HCT116 (cell line): ENCODE measurements around the gene RANBP3L. TPM values are rescaled to one million over a fixed set of nuclear protein-coding genes. Genes with fewer than 3 reads are reported as not detected.

Experiments
- ATAC-seq: fragments of 200-7000 bp; cut with Tn5 transposase; 2 replicates; pipeline ENCODE4 v1.9.1; 2020; ENCODE audit warnings: mild to moderate bottlenecking, moderate library complexity
- BruUV-seq: library from RNA; stranded (reverse); fragments of 400-500 nt; replicated peaks from 2 replicates; lab custom pipeline; 2021; lab: Mats Ljungman, UMichigan
- CTCF ChIA-PET: fragments of 300-600 bp; sonication (Branson Sonifier 250); formaldehyde crosslinking; loops from one replicate; lab custom pipeline; 2021; ENCODE audit warnings: antibody characterized with exemption; lab: Charles Lee
- POLR2A ChIA-PET: fragments of 300-600, 350-600 bp; sonication (Branson Sonifier 250); formaldehyde crosslinking; loops from one replicate; lab custom pipeline; 2021; ENCODE audit warnings: antibody characterized with exemption; lab: Charles Lee
- RAD21 ChIA-PET, 2 experiments: fragments of 300-600 bp; sonication (Branson Sonifier 250); formaldehyde crosslinking; loops; one replicate each; lab custom pipeline; 2023; ENCODE audit warnings: low total read pairs in 2 of 2; ENCODE audit not compliant: uncharacterized antibody in 2 of 2, unreplicated experiment in 2 of 2, low non-redundant PET in 1 of 2; lab: Charles Lee
- DNase-seq: peaks from one replicate; pipeline ENCODE4 v3.0.0-alpha.2; 2010; ENCODE audit warnings: low read depth, low spot score
- H2AFZ ChIP-seq: fragments of 200-600 bp; shearing (Covaris generic), sonication (generic); 2 replicates; pipeline ENCODE4 v1.6.1; 2017; ENCODE audit warnings: low read depth, mixed run types, mixed read lengths, antibody characterized with exemption, low read length; ENCODE audit not compliant: poor library complexity, severe bottlenecking
- H3K27ac ChIP-seq: 2 replicates; pipeline ENCODE4 v1.5.1; 2012; ENCODE audit warnings: low read depth, low read length
- H3K27me3 ChIP-seq: fragments of 200-600 bp; sonication (generic); 2 replicates; pipeline ENCODE4 v1.6.1; 2016; ENCODE audit warnings: mixed run types, low read length, mixed read lengths; ENCODE audit not compliant: insufficient read depth
- H3K36me3 ChIP-seq, 2 experiments: fragments of 200-500 bp in 1 of 2; fragments of 200-600 bp in 1 of 2; sonication (Bioruptor generic) in 1 of 2; sonication (generic) in 1 of 2; 2 replicates each; pipeline versions ENCODE4 v1.5.1 to v1.6.1; 2014 to 2016; ENCODE audit warnings: low read length in 2 of 2, inconsistent platforms in 1 of 2, mixed read lengths in 1 of 2, mixed run types in 1 of 2; ENCODE audit not compliant: insufficient read depth in 2 of 2, control insufficient read depth in 1 of 2
- H3K4me1 ChIP-seq, 2 experiments: fragments of 200-600 bp in 1 of 2; sonication (generic) in 1 of 2; 2 replicates each; pipeline versions ENCODE4 v1.5.1 to v1.6.1; 2012 to 2017; ENCODE audit warnings: low read length in 2 of 2, inconsistent platforms in 1 of 2, mild to moderate bottlenecking in 1 of 2, mixed read lengths in 1 of 2, mixed run types in 1 of 2, moderate library complexity in 1 of 2; ENCODE audit not compliant: insufficient read depth in 2 of 2, control insufficient read depth in 1 of 2
- H3K4me2 ChIP-seq: fragments of 200-600 bp; sonication (generic); 2 replicates; pipeline ENCODE4 v1.6.1; 2017; ENCODE audit warnings: mixed run types, low read length, mixed read lengths
- H3K4me3 ChIP-seq, 2 experiments: fragments of 200-600 bp in 1 of 2; sonication (generic) in 1 of 2; replicated peaks in 1 of 2; 2 replicates each; pipeline ENCODE4 v1.5.1; 2011 to 2016; ENCODE audit warnings: low read length in 2 of 2, control low read depth in 1 of 2, low read depth in 1 of 2, mild to moderate bottlenecking in 1 of 2, mixed read lengths in 1 of 2, mixed run types in 1 of 2
- H3K79me2 ChIP-seq: fragments of 200-600 bp; sonication (generic); 2 replicates; pipeline ENCODE4 v1.6.1; 2017; ENCODE audit warnings: mild to moderate bottlenecking, mixed run types, low read length, moderate library complexity, mixed read lengths; ENCODE audit not compliant: insufficient read depth
- H3K9ac ChIP-seq: fragments of 200-600 bp; sonication (generic); 2 replicates; pipeline ENCODE4 v1.6.1; 2016; ENCODE audit warnings: low read length, mixed read lengths
- H3K9me2 ChIP-seq: fragments of 200-600 bp; sonication (generic), shearing (Covaris generic); 2 replicates; pipeline ENCODE4 v1.6.1; 2017; ENCODE audit warnings: mixed run types, mild to moderate bottlenecking, moderate library complexity; ENCODE audit not compliant: insufficient read depth
- H3K9me3 ChIP-seq, 2 experiments: fragments of 200-500 bp in 1 of 2; fragments of 200-600 bp in 1 of 2; sonication (Bioruptor generic) in 1 of 2; sonication (generic) in 1 of 2; 2 replicates each; pipeline ENCODE4 v1.6.1; 2014 to 2017; ENCODE audit warnings: low read length in 2 of 2, mixed read lengths in 2 of 2, inconsistent platforms in 1 of 2, low read depth in 1 of 2, mild to moderate bottlenecking in 1 of 2, mixed run types in 1 of 2, moderate library complexity in 1 of 2; ENCODE audit not compliant: control insufficient read depth in 1 of 2, insufficient read depth in 1 of 2
- H4K20me1 ChIP-seq: fragments of 200-600 bp; sonication (generic), shearing (Covaris generic); 2 replicates; pipeline ENCODE4 v1.6.1; 2017; ENCODE audit warnings: mixed run types, mild to moderate bottlenecking, moderate library complexity; ENCODE audit not compliant: insufficient read depth
- CBX3 ChIP-seq: IDR thresholded peaks from 2 replicates; pipeline ENCODE4 v1.6.1; 2012; ENCODE audit warnings: low read depth
- CEBPB ChIP-seq: IDR thresholded peaks from 2 replicates; pipeline ENCODE4 v1.6.1; 2012; ENCODE audit warnings: low read depth
- EGR1 ChIP-seq: IDR thresholded peaks from 2 replicates; pipeline ENCODE4 v1.6.1; 2012; ENCODE audit warnings: low read depth
- ELF1 ChIP-seq: IDR thresholded peaks from 2 replicates; pipeline ENCODE4 v1.6.1; 2012; ENCODE audit warnings: low read depth, borderline replicate concordance
- EZH2 ChIP-seq: fragments of 200-600 bp; sonication (generic); IDR thresholded peaks from 2 replicates; pipeline ENCODE4 v1.6.1; 2017; ENCODE audit warnings: antibody characterized with exemption, mixed run types
- FOSL1 ChIP-seq: IDR thresholded peaks from 2 replicates; pipeline ENCODE4 v1.6.1; 2012; ENCODE audit warnings: low read depth
- POLR2A ChIP-seq: IDR thresholded peaks from 2 replicates; pipeline ENCODE4 v1.7.0; 2011; ENCODE audit warnings: borderline replicate concordance; ENCODE audit not compliant: insufficient read depth, insufficient read length; ENCODE audit errors: extremely low read depth
- POLR2AphosphoS5 ChIP-seq: IDR thresholded peaks from 2 replicates; pipeline ENCODE4 v1.6.1; 2011; ENCODE audit warnings: mild to moderate bottlenecking, low read depth, low read length, moderate library complexity
- RAD21 ChIP-seq: IDR thresholded peaks from 2 replicates; pipeline ENCODE4 v1.6.1; 2012; ENCODE audit warnings: low read depth, mild to moderate bottlenecking
- SIN3A ChIP-seq: IDR thresholded peaks from 2 replicates; pipeline ENCODE4 v1.6.1; 2012; ENCODE audit warnings: low read depth
- SP1 ChIP-seq: IDR thresholded peaks from 2 replicates; pipeline ENCODE4 v1.6.1; 2012; ENCODE audit warnings: low read depth
- TCF7L2 ChIP-seq: IDR thresholded peaks from 2 replicates; pipeline ENCODE4 v1.7.0; 2011; ENCODE audit warnings: borderline replicate concordance, inconsistent platforms; ENCODE audit not compliant: insufficient read depth, insufficient read length; ENCODE audit errors: extremely low read depth
- YY1 ChIP-seq: IDR thresholded peaks from 2 replicates; pipeline ENCODE4 v1.6.1; 2011; ENCODE audit warnings: low read length, low read depth, moderate library complexity, mild to moderate bottlenecking; ENCODE audit not compliant: insufficient replicate concordance; ENCODE audit errors: extremely low read depth
- ZFX ChIP-seq: fragments of 450-650 bp; IDR thresholded peaks from 2 replicates; pipeline ENCODE4 v1.6.1; 2017
- intact Hi-C: fragments of 100-400 bp; cut with micrococcal nuclease; formaldehyde crosslinking; loops from 2 replicates; pipeline ENCODE4 v1.10.0; 2022
- total RNA-seq: library from RNA; stranded (reverse); gene quantifications from one replicate; pipeline ENCODE4 v1.2.1, GENCODE V29; 2021; ENCODE audit not compliant: unreplicated experiment
- TF ChIP-seq, protein P1 (sequence below): IDR thresholded peaks from 2 replicates; pipeline ENCODE4 v1.6.1; 2012
- TF ChIP-seq, protein P2 (sequence below): IDR thresholded peaks from 2 replicates; pipeline ENCODE4 v1.6.1; 2012; ENCODE audit warnings: low read depth
- TF ChIP-seq, protein P3 (sequence below): IDR thresholded peaks from 2 replicates; pipeline ENCODE4 v1.6.1; 2011; ENCODE audit warnings: mild to moderate bottlenecking, low read length, moderate library complexity; ENCODE audit not compliant: insufficient replicate concordance; ENCODE audit errors: extremely low read depth
- TF ChIP-seq, protein P4 (sequence below): IDR thresholded peaks from 2 replicates; pipeline ENCODE4 v1.6.1; 2012

RANBP3L gene
- total RNA-seq, 1 experiment from 2014 or later = not detected

DNA sequence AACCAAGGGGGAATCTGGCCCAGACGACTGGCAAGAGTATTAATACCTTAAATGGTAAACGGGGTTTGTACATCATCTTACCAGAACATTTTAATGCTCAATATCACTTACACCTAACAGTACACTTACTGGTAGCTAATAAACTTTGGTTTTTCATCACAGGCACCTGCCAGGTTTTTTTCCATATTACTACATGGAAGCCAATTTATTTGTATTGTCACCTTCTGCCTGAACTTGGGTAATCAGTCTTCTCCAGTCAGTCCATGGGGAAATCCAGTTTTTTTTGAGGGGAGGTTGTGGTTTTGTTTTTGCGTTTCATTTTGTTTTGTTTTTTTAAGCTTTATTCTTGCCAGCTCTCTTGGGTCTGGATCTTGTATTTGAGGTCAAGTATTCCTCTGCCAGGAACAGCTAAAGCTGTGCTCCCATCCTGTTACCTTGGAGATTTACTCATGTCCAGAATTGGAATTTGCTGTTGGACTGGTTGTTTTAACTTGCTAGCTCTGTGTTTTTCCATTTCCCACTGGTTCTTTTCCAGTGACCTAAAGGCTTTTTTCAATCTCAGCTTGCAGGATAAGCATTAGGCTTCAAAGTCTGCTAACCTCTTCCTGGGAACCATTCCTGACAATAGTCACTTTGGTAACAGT lies 48.9 kb downstream of the RANBP3L start:
- no peaks in the 10 kb centered on the region for H3K9me3 ChIP-seq
- no TSS peak for BruUV-seq
- ChIA-PET RAD21 (no interaction called here), POLR2A (interaction anchor here (1.4 kb wide), 1 partner anchor 11 kb away, joined by 5 read pairs; the partner anchor contains the start of gene NADK2), CTCF (interaction anchor here (0.8 to 1.4 kb wide), 2 partner anchors 11 to 53 kb away, joined by 3 read pairs; partner anchors contain the start of gene NADK2)
- H3K27me3 ChIP-seq = no peaks in the 10 kb centered on the region
- H3K36me3 ChIP-seq = no peaks in the 10 kb centered on the region
- no peak overlapping the region for H3K4me3 ChIP-seq
- no peaks in the 10 kb centered on the region for H3K9me2 ChIP-seq
- intact Hi-C loops = no loop called here
- no peak overlapping the region for H2AFZ ChIP-seq
- no peak overlapping the region for H3K4me2 ChIP-seq
- no peak overlapping the region for H3K27ac ChIP-seq
- ATAC-seq (no peak), DNase-seq (no peak)
- no peaks in the 10 kb centered on the region for H3K79me2 ChIP-seq
- no peak overlapping the region for H3K9ac ChIP-seq
- H3K4me1 ChIP-seq = no peaks in the 10 kb centered on the region
- H4K20me1 ChIP-seq = no peaks in the 10 kb centered on the region
- no peak for TF ChIP-seq CBX3
- TF ChIP-seq, protein P1, sequence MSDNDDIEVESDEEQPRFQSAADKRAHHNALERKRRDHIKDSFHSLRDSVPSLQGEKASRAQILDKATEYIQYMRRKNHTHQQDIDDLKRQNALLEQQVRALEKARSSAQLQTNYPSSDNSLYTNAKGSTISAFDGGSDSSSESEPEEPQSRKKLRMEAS = no peak
- no peak for TF ChIP-seq SIN3A
- TF ChIP-seq EGR1 = no peak
- no peak for TF ChIP-seq ELF1
- no peak for TF ChIP-seq RAD21
- TF ChIP-seq, protein P2, sequence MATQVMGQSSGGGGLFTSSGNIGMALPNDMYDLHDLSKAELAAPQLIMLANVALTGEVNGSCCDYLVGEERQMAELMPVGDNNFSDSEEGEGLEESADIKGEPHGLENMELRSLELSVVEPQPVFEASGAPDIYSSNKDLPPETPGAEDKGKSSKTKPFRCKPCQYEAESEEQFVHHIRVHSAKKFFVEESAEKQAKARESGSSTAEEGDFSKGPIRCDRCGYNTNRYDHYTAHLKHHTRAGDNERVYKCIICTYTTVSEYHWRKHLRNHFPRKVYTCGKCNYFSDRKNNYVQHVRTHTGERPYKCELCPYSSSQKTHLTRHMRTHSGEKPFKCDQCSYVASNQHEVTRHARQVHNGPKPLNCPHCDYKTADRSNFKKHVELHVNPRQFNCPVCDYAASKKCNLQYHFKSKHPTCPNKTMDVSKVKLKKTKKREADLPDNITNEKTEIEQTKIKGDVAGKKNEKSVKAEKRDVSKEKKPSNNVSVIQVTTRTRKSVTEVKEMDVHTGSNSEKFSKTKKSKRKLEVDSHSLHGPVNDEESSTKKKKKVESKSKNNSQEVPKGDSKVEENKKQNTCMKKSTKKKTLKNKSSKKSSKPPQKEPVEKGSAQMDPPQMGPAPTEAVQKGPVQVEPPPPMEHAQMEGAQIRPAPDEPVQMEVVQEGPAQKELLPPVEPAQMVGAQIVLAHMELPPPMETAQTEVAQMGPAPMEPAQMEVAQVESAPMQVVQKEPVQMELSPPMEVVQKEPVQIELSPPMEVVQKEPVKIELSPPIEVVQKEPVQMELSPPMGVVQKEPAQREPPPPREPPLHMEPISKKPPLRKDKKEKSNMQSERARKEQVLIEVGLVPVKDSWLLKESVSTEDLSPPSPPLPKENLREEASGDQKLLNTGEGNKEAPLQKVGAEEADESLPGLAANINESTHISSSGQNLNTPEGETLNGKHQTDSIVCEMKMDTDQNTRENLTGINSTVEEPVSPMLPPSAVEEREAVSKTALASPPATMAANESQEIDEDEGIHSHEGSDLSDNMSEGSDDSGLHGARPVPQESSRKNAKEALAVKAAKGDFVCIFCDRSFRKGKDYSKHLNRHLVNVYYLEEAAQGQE = no peak
- no peak for TF ChIP-seq ZFX
- TF ChIP-seq EZH2 = no peak
- no peak for TF ChIP-seq CEBPB
- TF ChIP-seq FOSL1 = no peak
- no peak for TF ChIP-seq TCF7L2
- no peak for TF ChIP-seq POLR2AphosphoS5
- TF ChIP-seq, protein P3, sequence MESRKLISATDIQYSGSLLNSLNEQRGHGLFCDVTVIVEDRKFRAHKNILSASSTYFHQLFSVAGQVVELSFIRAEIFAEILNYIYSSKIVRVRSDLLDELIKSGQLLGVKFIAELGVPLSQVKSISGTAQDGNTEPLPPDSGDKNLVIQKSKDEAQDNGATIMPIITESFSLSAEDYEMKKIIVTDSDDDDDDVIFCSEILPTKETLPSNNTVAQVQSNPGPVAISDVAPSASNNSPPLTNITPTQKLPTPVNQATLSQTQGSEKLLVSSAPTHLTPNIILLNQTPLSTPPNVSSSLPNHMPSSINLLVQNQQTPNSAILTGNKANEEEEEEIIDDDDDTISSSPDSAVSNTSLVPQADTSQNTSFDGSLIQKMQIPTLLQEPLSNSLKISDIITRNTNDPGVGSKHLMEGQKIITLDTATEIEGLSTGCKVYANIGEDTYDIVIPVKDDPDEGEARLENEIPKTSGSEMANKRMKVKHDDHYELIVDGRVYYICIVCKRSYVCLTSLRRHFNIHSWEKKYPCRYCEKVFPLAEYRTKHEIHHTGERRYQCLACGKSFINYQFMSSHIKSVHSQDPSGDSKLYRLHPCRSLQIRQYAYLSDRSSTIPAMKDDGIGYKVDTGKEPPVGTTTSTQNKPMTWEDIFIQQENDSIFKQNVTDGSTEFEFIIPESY = no peak
- TF ChIP-seq POLR2A = no peak
- TF ChIP-seq, protein P4, sequence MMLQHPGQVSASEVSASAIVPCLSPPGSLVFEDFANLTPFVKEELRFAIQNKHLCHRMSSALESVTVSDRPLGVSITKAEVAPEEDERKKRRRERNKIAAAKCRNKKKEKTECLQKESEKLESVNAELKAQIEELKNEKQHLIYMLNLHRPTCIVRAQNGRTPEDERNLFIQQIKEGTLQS = no peak
- no peak for TF ChIP-seq YY1
- TF ChIP-seq SP1 = no peak
